SK-N-SH (cell line): Measurements from ENCODE around the gene C1QC. TPM values are rescaled to one million over a fixed set of nuclear protein-coding genes. Genes with fewer than 3 reads are reported as not detected.

Experiments used
- CTCF ChIA-PET: fragments of 300-600, 350-600 bp; formaldehyde crosslinking; extraction: SDS; loops from one replicate; lab custom pipeline; 2021; lab: Yijun Ruan, JAX
- POLR2A ChIA-PET: fragments of 350-600 bp; sonication (Branson Sonifier 250); formaldehyde crosslinking; extraction: SDS; loops from one replicate; lab custom pipeline; 2020; ENCODE audit warnings: antibody characterized with exemption, inconsistent platforms; lab: Yijun Ruan, JAX
- DNase-seq: peaks from one replicate; pipeline ENCODE4 v3.0.0; 2012
- H2AFZ ChIP-seq: fragments of 200-600 bp; sonication (generic); 2 replicates; pipeline ENCODE4 v1.8.1; 2016; ENCODE audit warnings: antibody characterized with exemption, mild to moderate bottlenecking, low read depth
- H3F3A ChIP-seq: fragments of 200-600 bp; sonication (generic); replicated peaks from 2 replicates; pipeline ENCODE3; 2016; ENCODE audit warnings: antibody characterized with exemption, mild to moderate bottlenecking; ENCODE audit not compliant: insufficient read depth
- H3K27ac ChIP-seq, 2 experiments: fragments of 200-500 bp in 1 of 2; fragments of 200-600 bp in 1 of 2; sonication (Bioruptor generic) in 1 of 2; sonication (generic), shearing (Covaris generic) in 1 of 2; 2 replicates each; pipeline versions ENCODE4 v1.5.1 to v1.6.1; 2014 to 2016; ENCODE audit warnings: low read depth in 2 of 2, inconsistent platforms in 1 of 2, low read length in 1 of 2, mild to moderate bottlenecking in 1 of 2, mixed read lengths in 1 of 2
- H3K27me3 ChIP-seq: fragments of 200-600 bp; sonication (generic), shearing (Covaris generic); 2 replicates; pipeline ENCODE4 v1.6.1; 2016; ENCODE audit warnings: mixed run types; ENCODE audit not compliant: insufficient read depth
- H3K36me3 ChIP-seq, 2 experiments: fragments of 200-500 bp in 1 of 2; fragments of 200-600 bp in 1 of 2; sonication (Bioruptor generic) in 1 of 2; sonication (generic) in 1 of 2; replicated peaks in 1 of 2; 2 replicates each; pipeline versions ENCODE3 to v1.5.1; 2014 to 2016; ENCODE audit warnings: low read length in 1 of 2, mild to moderate bottlenecking in 1 of 2; ENCODE audit not compliant: insufficient read depth in 2 of 2, control insufficient read depth in 1 of 2
- H3K4me1 ChIP-seq, 2 experiments: fragments of 200-500 bp in 1 of 2; fragments of 200-600 bp in 1 of 2; sonication (Bioruptor generic) in 1 of 2; sonication (generic), shearing (Covaris generic) in 1 of 2; 2 replicates each; pipeline versions ENCODE4 v1.5.1 to v1.6.1; 2014 to 2016; ENCODE audit warnings: low read depth in 1 of 2, low read length in 1 of 2, mixed run types in 1 of 2; ENCODE audit not compliant: insufficient read depth in 2 of 2, control insufficient read depth in 1 of 2
- H3K4me2 ChIP-seq: fragments of 200-600 bp; sonication (generic), shearing (Covaris generic); 2 replicates; pipeline ENCODE4 v1.6.1; 2017; ENCODE audit warnings: mixed run types
- H3K4me3 ChIP-seq, 2 experiments: fragments of 200-500 bp in 1 of 2; fragments of 200-600 bp in 1 of 2; sonication (Bioruptor generic) in 1 of 2; sonication (generic), shearing (Covaris generic) in 1 of 2; 2 replicates each; pipeline versions ENCODE4 v1.5.1 to v1.8.1; 2014 to 2016; ENCODE audit warnings: low read depth in 2 of 2, inconsistent platforms in 1 of 2, low read length in 1 of 2, mild to moderate bottlenecking in 1 of 2, mixed read lengths in 1 of 2, moderate library complexity in 1 of 2
- H3K79me2 ChIP-seq: fragments of 200-600 bp; sonication (generic); 2 replicates; pipeline ENCODE4 v1.8.1; 2017; ENCODE audit warnings: mild to moderate bottlenecking; ENCODE audit not compliant: insufficient read depth
- H3K9ac ChIP-seq: fragments of 200-600 bp; sonication (generic); 2 replicates; pipeline ENCODE4 v1.6.1; 2017; ENCODE audit warnings: mixed run types
- H3K9me2 ChIP-seq: fragments of 200-600 bp; sonication (generic); 2 replicates; pipeline ENCODE4 v1.6.1; 2017; ENCODE audit warnings: mixed run types
- H3K9me3 ChIP-seq: fragments of 200-600 bp; sonication (generic); 2 replicates; pipeline ENCODE4 v1.6.1; 2017; ENCODE audit warnings: mixed run types, mild to moderate bottlenecking, moderate library complexity
- H4K20me1 ChIP-seq: fragments of 200-600 bp; sonication (generic); 2 replicates; pipeline ENCODE4 v1.6.1; 2017; ENCODE audit warnings: mild to moderate bottlenecking, mixed run types; ENCODE audit not compliant: insufficient read depth
- CTCF ChIP-seq: fragments of 200-600 bp; sonication (generic); IDR thresholded peaks from 2 replicates; pipeline ENCODE4 v1.6.1; 2017; ENCODE audit warnings: antibody characterized with exemption, mild to moderate bottlenecking, moderate library complexity
- EP300 ChIP-seq, 2 experiments: IDR thresholded peaks; 2 replicates each; pipeline versions ENCODE4 v1.4.0 to v1.6.1; 2012; ENCODE audit warnings: borderline replicate concordance in 1 of 2, low read depth in 1 of 2, low read length in 1 of 2
- EZH2phosphoT487 ChIP-seq: fragments of 200-600 bp; sonication (generic); IDR thresholded peaks from 2 replicates; pipeline ENCODE4 v1.6.1; 2017; ENCODE audit warnings: low read depth, mixed run types, mild to moderate bottlenecking, antibody characterized with exemption, moderate library complexity, borderline replicate concordance
- FOSL2 ChIP-seq: IDR thresholded peaks from 2 replicates; pipeline ENCODE4 v1.4.0; 2012; ENCODE audit warnings: low read depth, mild to moderate bottlenecking, moderate library complexity, borderline replicate concordance
- FOXM1 ChIP-seq: IDR thresholded peaks from 2 replicates; pipeline ENCODE4 v1.4.0; 2012; ENCODE audit warnings: low read depth, mild to moderate bottlenecking
- GATA2 ChIP-seq: sonication (generic); formaldehyde crosslinking; IDR thresholded peaks from 2 replicates; pipeline ENCODE4 v1.5.0; 2020; ENCODE audit warnings: mild to moderate bottlenecking, missing genetic modification reagents
- IRF3 ChIP-seq: fragments of 150-350 bp; IDR thresholded peaks from 2 replicates; pipeline ENCODE4 v1.6.1; 2016; ENCODE audit warnings: mild to moderate bottlenecking, low read depth, low read length
- JUND ChIP-seq: IDR thresholded peaks from 2 replicates; pipeline ENCODE4 v1.4.0; 2012
- MEF2A ChIP-seq: IDR thresholded peaks from 2 replicates; pipeline ENCODE4 v1.4.0; 2012; ENCODE audit warnings: low read depth, borderline replicate concordance
- MXI1 ChIP-seq: IDR thresholded peaks from 2 replicates; pipeline ENCODE4 v1.6.1; 2012; ENCODE audit warnings: mild to moderate bottlenecking, low read depth, low read length, improper control_type of control experiment
- NFIC ChIP-seq: IDR thresholded peaks from 2 replicates; pipeline ENCODE4 v1.4.0; 2012; ENCODE audit warnings: borderline replicate concordance
- PBX3 ChIP-seq: IDR thresholded peaks from 2 replicates; pipeline ENCODE4; 2012
- POLR2AphosphoS5 ChIP-seq: IDR thresholded peaks from 2 replicates; pipeline ENCODE4 v1.6.1; 2012; ENCODE audit warnings: low read depth, low read length
- RAD21 ChIP-seq: IDR thresholded peaks from 2 replicates; pipeline ENCODE4 v1.6.1; 2012; ENCODE audit warnings: mild to moderate bottlenecking, low read length
- RCOR1 ChIP-seq: fragments of 150-350 bp; IDR thresholded peaks from 2 replicates; pipeline ENCODE4 v1.6.1; 2017; ENCODE audit warnings: antibody characterized with exemption, low read length
- TEAD4 ChIP-seq: IDR thresholded peaks from 2 replicates; pipeline ENCODE4 v1.4.0; 2012; ENCODE audit warnings: mild to moderate bottlenecking, borderline replicate concordance; ENCODE audit not compliant: insufficient read depth
- USF1 ChIP-seq: IDR thresholded peaks from 2 replicates; pipeline ENCODE4 v1.4.0; 2012; ENCODE audit warnings: low read depth, borderline replicate concordance
- YY1 ChIP-seq: IDR thresholded peaks from 2 replicates; pipeline ENCODE4 v1.4.0; 2012; ENCODE audit warnings: low read depth, mild to moderate bottlenecking
- WGBS: methylation state at CpG from one replicate; pipeline ENCODE4 v1.1.6; 2017; ENCODE audit warnings: low lambda C conversion rate; 5-methylcytosine and 5-hydroxymethylcytosine counted together
- polyA plus RNA-seq, 3 experiments: library from polyadenylated mRNA; depleted of rRNA; stranded (reverse); fragments of >200 nt; gene quantifications; 2 replicates each; pipeline ENCODE4 v1.2.3, GENCODE V29; 2012
- TF ChIP-seq, protein P1 (sequence below): fragments of 150-350 bp; IDR thresholded peaks from 2 replicates; pipeline ENCODE4 v1.6.1; 2017; ENCODE audit warnings: antibody characterized with exemption, low read length, low read depth, borderline replicate concordance

The C1QC gene
- polyA plus RNA-seq, 1 of the 3 experiments (the other 2 are of a cell fraction), result not detected

GRCh38 chr1:22626237-22627157 is 16.9 kb upstream of the C1QC start:
- H3K9me2 ChIP-seq, result no peaks in the 10 kb centered on the region
- H3K27ac ChIP-seq, result no peak overlapping the region
- no peak for DNase-seq
- CTCF ChIA-PET, result interaction anchor here (0.6 to 2.4 kb wide), 6 partner anchors 9 to 175 kb away, joined by 3 to 10 read pairs (median 4); partner anchors contain the start of gene ZBTB40
- H3K36me3 ChIP-seq, result no peaks in the 10 kb centered on the region
- no peaks in the 10 kb centered on the region for H3K79me2 ChIP-seq
- no peak overlapping the region for H3K4me2 ChIP-seq
- peaks cover 7% of the 10 kb centered on the region; the same call in 1 of the 2 replicates for H3K27me3 ChIP-seq
- POLR2A ChIA-PET, result no interaction called here
- TF ChIP-seq TEAD4 (no peak), PBX3 (no peak), RAD21 (no peak), NFIC (no peak), USF1 (no peak), EZH2phosphoT487 (no peak)
- TF ChIP-seq, all 33 proteins: peak for 0
- no peaks in the 10 kb centered on the region for H3F3A ChIP-seq
- no peak overlapping the region for H3K9ac ChIP-seq
- H3K4me3 ChIP-seq, result no peak overlapping the region
- no peak overlapping the region for H2AFZ ChIP-seq
- H3K4me1 ChIP-seq, result no peaks in the 10 kb centered on the region
- H3K9me3 ChIP-seq, result no peaks in the 10 kb centered on the region
- no peaks in the 10 kb centered on the region for H4K20me1 ChIP-seq
- WGBS, result 45% methylated on average over 18 of the region's 20 CpGs

GRCh38 chr1:22627331-22627730 is 16.1 kb upstream of the C1QC start:
- Histone ChIP-seq H3K9me3 (no peaks in the 10 kb centered on the region), H3K79me2 (no peaks in the 10 kb centered on the region), H3K4me2 (no peak overlapping the region), H3F3A (no peaks in the 10 kb centered on the region), H3K9ac (no peak overlapping the region), H3K36me3 (no peaks in the 10 kb centered on the region), H3K27me3 (peaks cover 10% of the 10 kb centered on the region), H3K4me1 (no peaks in the 10 kb centered on the region), H2AFZ (no peak overlapping the region), H3K9me2 (no peaks in the 10 kb centered on the region), H3K4me3 (no peak overlapping the region), H3K27ac (no peak overlapping the region), H4K20me1 (no peaks in the 10 kb centered on the region)
- no peak for DNase-seq
- TF ChIP-seq POLR2AphosphoS5 (no peak), FOXM1 (no peak), IRF3 (no peak), USF1 (no peak), GATA2 (CRISPR knock-in tag) (no peak), MXI1 (no peak), EP300 (IDR thresholded peaks at IDR 0.05; ENCODE audit: borderline replicate concordance in 1 of 2, low read depth in 1 of 2, low read length in 1 of 2) (no peak), RAD21 (no peak), FOSL2 (no peak), RCOR1 (no peak), MEF2A (no peak), JUND (no peak), TEAD4 (no peak), YY1 (no peak), CTCF (no peak)
- TF ChIP-seq, protein P1, sequence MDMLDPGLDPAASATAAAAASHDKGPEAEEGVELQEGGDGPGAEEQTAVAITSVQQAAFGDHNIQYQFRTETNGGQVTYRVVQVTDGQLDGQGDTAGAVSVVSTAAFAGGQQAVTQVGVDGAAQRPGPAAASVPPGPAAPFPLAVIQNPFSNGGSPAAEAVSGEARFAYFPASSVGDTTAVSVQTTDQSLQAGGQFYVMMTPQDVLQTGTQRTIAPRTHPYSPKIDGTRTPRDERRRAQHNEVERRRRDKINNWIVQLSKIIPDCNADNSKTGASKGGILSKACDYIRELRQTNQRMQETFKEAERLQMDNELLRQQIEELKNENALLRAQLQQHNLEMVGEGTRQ, result no peak
- WGBS, result 0% methylated on average over 1 of the region's 5 CpGs
- ChIA-PET POLR2A (no interaction called here), CTCF (interaction anchor here (0.6 to 2.4 kb wide), 3 partner anchors 15 to 103 kb away, joined by 3 to 10 read pairs (median 6); no protein-coding TSS in a partner anchor)
